DMS53 treated with DMSO at 0.1 percent for 48 hours (cell line): ENCODE results near the gene GORASP2.
"Not testable (repeated sequence)": the region's sequence is repeated elsewhere in the genome, so short reads cannot be mapped to it uniquely, and the experiment has no call there.

Source experiments
- DNase-seq: peaks from one replicate; lab custom pipeline; 2025; ENCODE audit not compliant: unreplicated experiment; lab: John Stamatoyannopoulos, UW

The GORASP2 gene

GRCh38 chr2:170928824-170929685, at the start of gene GORASP2:
GORASP2 (plus strand) TSS chr2:170929253; CDS start chr2:170929341, 88 bp downstream.
- peak; percentile 99 for DNase-seq

GRCh38 chr2:170881840-170882239, 47.2 kb upstream of the GORASP2 start:
- DNase-seq: no peak

- no peak for DNase-seq
Observed at GRCh38 chr2:170882758-170883157, 46.3 kb upstream of the GORASP2 start.

DNA sequence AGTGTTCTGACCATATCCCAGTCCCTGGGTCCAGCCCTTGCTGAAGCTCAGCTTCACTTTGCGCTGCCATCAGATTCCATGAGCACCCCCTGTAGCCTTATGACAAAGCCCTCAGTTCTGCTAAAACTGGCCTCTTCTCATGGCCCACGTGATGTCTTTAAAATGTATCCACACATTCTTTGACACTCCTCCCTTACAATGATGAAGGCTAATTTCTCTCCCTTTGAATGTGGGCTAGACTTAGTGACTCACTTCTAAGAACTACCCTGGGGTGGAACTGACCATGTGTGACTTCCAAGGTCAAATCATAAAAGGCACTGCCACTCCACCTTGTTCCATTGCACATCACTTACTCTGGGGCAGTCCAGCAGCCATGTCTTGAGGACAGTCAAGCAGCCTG, 45.4 kb upstream of the GORASP2 start:
- DNase-seq: no peak

GRCh38 chr2:170885130-170885791, 43.8 kb upstream of the GORASP2 start:
- DNase-seq: no peak

GRCh38 chr2:170886386-170886785, 42.7 kb upstream of the GORASP2 start:
- no peak for DNase-seq

DNA sequence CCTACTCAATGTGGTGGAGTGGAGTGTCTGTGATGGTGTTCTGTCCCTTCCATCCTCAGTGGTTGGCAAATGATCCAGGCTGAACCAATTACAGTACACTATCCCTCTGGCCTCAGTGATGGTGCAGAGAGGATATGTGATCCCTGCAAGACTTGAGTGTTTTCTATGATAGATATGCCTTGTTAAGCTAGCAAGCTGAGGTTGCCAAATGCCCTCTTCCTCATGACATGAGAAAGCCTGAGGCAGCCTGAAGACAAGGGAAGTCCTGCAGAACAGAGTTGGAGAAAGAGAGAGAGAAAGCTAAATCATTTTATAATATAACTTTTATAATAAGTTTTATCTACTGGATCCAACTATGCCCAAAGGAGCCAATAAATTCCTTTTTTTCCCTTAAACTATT, 41.6 kb upstream of the GORASP2 start:
- no peak for DNase-seq

DNA sequence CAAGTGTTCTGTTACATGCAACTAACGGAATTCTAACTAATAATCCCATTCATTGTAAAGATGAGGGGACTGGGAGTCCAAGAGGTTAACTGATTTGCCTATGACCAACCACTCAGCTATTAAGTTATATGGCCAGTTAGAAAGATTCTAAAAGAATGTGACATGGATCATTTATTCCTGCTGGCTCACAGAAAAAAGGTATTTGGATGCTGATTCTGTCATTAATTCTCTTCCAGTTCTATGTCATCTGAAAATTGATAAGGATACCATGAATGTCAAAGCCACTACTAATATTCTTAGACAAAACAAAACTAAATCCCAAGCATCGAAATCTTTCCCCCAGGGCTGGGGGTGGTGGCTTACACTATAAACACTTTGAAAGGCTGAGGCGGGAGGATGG, 41.2 kb upstream of the GORASP2 start:
- DNase-seq: no peak

- no peak for DNase-seq
Observed at GRCh38 chr2:170891893-170892292, 37.2 kb upstream of the GORASP2 start.

- DNase-seq: no peak
Observed at GRCh38 chr2:170892391-170892951, 36.6 kb upstream of the GORASP2 start.

- no peak for DNase-seq
Observed at GRCh38 chr2:170895023-170895757, 33.9 kb upstream of the GORASP2 start.

- no peak for DNase-seq
Observed at GRCh38 chr2:170896622-170897021, 32.4 kb upstream of the GORASP2 start.

DNA sequence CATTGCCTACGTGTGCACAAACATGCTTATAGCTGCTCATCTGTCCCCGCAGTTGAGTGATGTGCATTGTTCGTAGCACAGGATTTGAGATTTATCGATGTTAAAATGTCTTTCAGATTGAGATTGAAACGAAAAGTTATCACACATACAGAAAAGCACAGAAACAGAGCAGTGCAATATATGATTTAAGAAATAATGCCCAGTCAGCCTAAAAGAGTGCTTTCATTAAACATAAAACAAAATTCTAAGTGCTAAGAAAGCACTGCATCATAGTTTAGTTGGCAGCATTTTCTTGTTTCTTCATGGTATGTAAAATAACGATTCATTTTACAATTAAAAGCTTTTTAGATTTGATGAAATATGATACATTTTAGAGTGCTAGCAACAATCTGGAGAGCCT, 31.9 kb upstream of the GORASP2 start:
- DNase-seq: no peak

DNA sequence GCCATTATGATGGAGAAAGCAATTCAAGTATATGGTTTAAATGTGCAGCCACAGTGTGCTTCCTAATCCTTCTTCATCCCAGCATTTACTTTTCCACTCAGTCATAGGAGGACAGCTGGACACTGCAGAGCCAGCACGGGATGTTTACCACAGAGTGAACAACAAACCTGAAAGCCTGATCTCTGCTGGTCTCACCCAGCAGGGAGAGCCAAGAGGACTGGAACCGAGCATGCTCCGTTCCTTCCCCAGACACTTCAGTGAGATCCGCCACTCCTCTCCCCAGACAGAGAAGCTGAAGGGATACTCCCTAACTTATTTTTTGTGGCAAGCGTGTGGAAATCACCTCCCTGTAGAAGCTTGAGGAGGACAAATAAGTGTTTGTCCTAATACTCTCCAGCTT, 23.2 kb upstream of the GORASP2 start:
- peak; percentile 63 for DNase-seq

- no peak for DNase-seq
Observed at GRCh38 chr2:170911314-170911889, 17.7 kb upstream of the GORASP2 start.

DNA sequence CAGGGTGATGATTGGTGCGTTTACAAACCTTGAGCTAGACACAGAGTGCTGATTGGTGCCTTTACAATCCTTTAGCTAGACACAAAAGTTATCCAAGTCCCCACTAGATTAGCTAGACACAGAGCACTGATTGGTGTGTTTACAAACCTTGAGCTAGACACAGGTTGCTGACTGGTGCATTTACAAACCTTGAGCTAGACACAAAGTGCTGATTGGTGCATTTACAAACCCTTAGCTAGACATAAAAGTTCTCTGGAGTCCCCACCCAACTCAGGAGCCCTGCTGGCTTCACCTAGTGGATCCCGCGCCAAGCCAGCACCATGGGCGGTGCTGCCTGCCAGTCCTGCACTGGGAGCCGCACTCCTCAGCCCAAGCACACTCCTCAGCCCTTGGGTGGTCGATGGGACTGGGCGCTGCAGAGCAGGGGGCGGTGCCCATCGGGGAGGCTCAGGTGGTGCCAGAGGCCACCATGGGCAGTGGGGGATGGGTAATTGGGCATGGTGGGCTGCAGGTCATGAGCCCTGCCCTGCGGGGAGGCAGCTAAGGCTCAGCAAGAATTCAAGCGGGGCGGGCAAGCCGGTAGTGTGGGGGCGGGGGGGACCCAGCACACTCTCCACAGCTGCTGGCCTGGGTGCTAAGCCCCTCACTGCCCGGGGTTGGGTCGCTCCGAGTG, 13.9 kb upstream of the GORASP2 start:
- not testable (repeated sequence) for DNase-seq

- DNase-seq: no peak
Observed at GRCh38 chr2:170917219-170917913, 11.7 kb upstream of the GORASP2 start.

GRCh38 chr2:170917957-170918356, 11.1 kb upstream of the GORASP2 start:
- DNase-seq: no peak

DNA sequence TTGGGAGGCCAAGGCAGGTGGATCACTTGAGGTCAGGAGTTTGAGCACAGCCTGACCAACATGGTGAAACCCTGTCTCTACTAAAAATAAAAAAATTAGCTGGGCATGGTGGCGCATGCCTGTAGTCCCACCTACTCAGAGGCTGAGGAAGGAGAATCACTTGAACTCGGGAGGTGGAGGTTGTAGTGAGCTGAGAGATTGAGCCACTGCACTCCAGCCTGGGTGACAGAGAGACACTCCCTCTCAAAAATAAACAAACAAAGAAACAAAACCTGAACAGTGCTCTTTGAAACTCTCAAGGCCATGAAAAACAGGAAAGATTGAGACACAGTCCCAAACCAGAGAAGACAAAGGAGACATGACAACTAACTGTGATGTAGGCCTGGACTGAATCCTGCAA, 7.2 kb upstream of the GORASP2 start:
- DNase-seq: not testable (repeated sequence)
